Astrocyte (in vitro differentiated cells and primary cell): ENCODE measurements around the gene TTC27. TPM values are rescaled to one million over a fixed set of nuclear protein-coding genes. Genes with fewer than 3 reads are reported as not detected.

Experiments used
- DNase-seq: peaks from one replicate; pipeline ENCODE4 v3.0.0-alpha.2; 2010; ENCODE audit warnings: low read depth
- FAIRE-seq: peaks from 2 replicates; lab custom pipeline; 2011; peaks lifted over from hg19 to GRCh38; lab: Jason Lieb, UNC
- H2AFZ ChIP-seq: 2 replicates; pipeline ENCODE4 v1.6.0; 2012; ENCODE audit warnings: low read depth, low read length, inconsistent platforms
- H3K27ac ChIP-seq: 2 replicates; pipeline ENCODE4 v1.5.1; 2011; ENCODE audit warnings: low read depth, low read length, inconsistent platforms
- H3K27me3 ChIP-seq: 2 replicates; pipeline ENCODE4 v1.6.0; 2011; ENCODE audit warnings: low read length, inconsistent platforms; ENCODE audit not compliant: insufficient read depth
- H3K36me3 ChIP-seq: 2 replicates; pipeline ENCODE4 v1.5.1; 2011; ENCODE audit warnings: low read length, inconsistent platforms; ENCODE audit not compliant: insufficient read depth
- H3K4me1 ChIP-seq: 2 replicates; pipeline ENCODE4 v1.5.1; 2011; ENCODE audit warnings: low read length, inconsistent platforms; ENCODE audit not compliant: insufficient read depth
- H3K4me2 ChIP-seq: 2 replicates; pipeline ENCODE4 v1.6.0; 2012; ENCODE audit warnings: low read length, inconsistent platforms
- H3K4me3 ChIP-seq: 2 replicates; pipeline ENCODE4 v1.5.1; 2011; ENCODE audit warnings: low read depth, mild to moderate bottlenecking, low read length, inconsistent platforms; ENCODE audit not compliant: insufficient read depth
- H3K79me2 ChIP-seq: 2 replicates; pipeline ENCODE4 v1.6.0; 2012; ENCODE audit warnings: mild to moderate bottlenecking, low read length, inconsistent platforms; ENCODE audit not compliant: insufficient read depth
- H3K9ac ChIP-seq: 2 replicates; pipeline ENCODE4 v1.6.0; 2012; ENCODE audit warnings: mild to moderate bottlenecking, low read length, inconsistent platforms
- H3K9me3 ChIP-seq: 2 replicates; pipeline ENCODE4 v1.5.1; 2012; ENCODE audit warnings: low read depth, mild to moderate bottlenecking, low read length, inconsistent platforms; ENCODE audit not compliant: insufficient read depth
- H4K20me1 ChIP-seq: 2 replicates; pipeline ENCODE4 v1.6.0; 2012; ENCODE audit warnings: low read length, inconsistent platforms; ENCODE audit not compliant: insufficient read depth
- H3K27ac Mint-ChIP-seq: one replicate; pipeline ENCODE4 v1.8.0; 2021; ENCODE audit warnings: mild to moderate bottlenecking, mixed read lengths; ENCODE audit not compliant: unreplicated experiment
- H3K27me3 Mint-ChIP-seq: one replicate; pipeline ENCODE4 v1.8.0; 2021; ENCODE audit warnings: low read depth, mixed read lengths; ENCODE audit not compliant: unreplicated experiment
- H3K36me3 Mint-ChIP-seq: one replicate; pipeline ENCODE4 v1.8.0; 2021; ENCODE audit warnings: low read depth, mixed read lengths; ENCODE audit not compliant: unreplicated experiment
- H3K4me1 Mint-ChIP-seq: one replicate; pipeline ENCODE4 v1.8.0; 2021; ENCODE audit warnings: low read depth, mixed read lengths; ENCODE audit not compliant: unreplicated experiment
- H3K4me3 Mint-ChIP-seq: one replicate; pipeline ENCODE4 v1.8.0; 2021; ENCODE audit warnings: mild to moderate bottlenecking, moderate library complexity, mixed read lengths; ENCODE audit not compliant: unreplicated experiment
- H3K9me3 Mint-ChIP-seq: one replicate; pipeline ENCODE4 v1.8.0; 2021; ENCODE audit warnings: mild to moderate bottlenecking, mixed read lengths; ENCODE audit not compliant: unreplicated experiment
- CTCF ChIP-seq: IDR thresholded peaks from 2 replicates; pipeline ENCODE4 v1.5.1; 2011; ENCODE audit warnings: low read depth, mild to moderate bottlenecking, inconsistent platforms, low read length, moderate library complexity; ENCODE audit not compliant: insufficient read depth
- EZH2 ChIP-seq: IDR thresholded peaks from 2 replicates; pipeline ENCODE4 v1.6.1; 2012; ENCODE audit warnings: mild to moderate bottlenecking, low read length, inconsistent platforms; ENCODE audit not compliant: insufficient read depth
- total RNA-seq: library from RNA; stranded (reverse); gene quantifications from 2 replicates; pipeline ENCODE4 v1.2.1, GENCODE V29; 2021

Gene TTC27
- total RNA-seq, 1 donor from 2014 or later, result 25.1 TPM

- H3K9ac ChIP-seq, result no peak overlapping the region
- H4K20me1 ChIP-seq, result no peaks in the 10 kb centered on the region
- no peaks in the 10 kb centered on the region for H3K27me3 ChIP-seq
- no peak overlapping the region for H3K4me2 ChIP-seq
- FAIRE-seq, result no peak
- H3K4me3 ChIP-seq, result no peak overlapping the region
- Mint-ChIP-seq H3K9me3 (no peaks in the 10 kb centered on the region), H3K4me1 (no peaks in the 10 kb centered on the region), H3K27ac (no peak overlapping the region), H3K36me3 (peaks cover 28% of the 10 kb centered on the region), H3K4me3 (no peak overlapping the region), H3K27me3 (no peaks in the 10 kb centered on the region)
- H3K9me3 ChIP-seq, result no peaks in the 10 kb centered on the region
- no peaks in the 10 kb centered on the region for H3K4me1 ChIP-seq
- DNase-seq, result no peak
- no peaks in the 10 kb centered on the region for H3K79me2 ChIP-seq
- TF ChIP-seq EZH2 (no peak), CTCF (no peak)
- no peak overlapping the region for H3K27ac ChIP-seq
- no peak overlapping the region for H2AFZ ChIP-seq
- peaks cover 5% of the 10 kb centered on the region for H3K36me3 ChIP-seq
Observed at GRCh38 chr2:32760628-32761027, 132.8 kb downstream of the TTC27 start.

GRCh38 chr2:32768387-32769174 lies 140.7 kb downstream of the TTC27 start:
- H3K9me3 Mint-ChIP-seq, result no peaks in the 10 kb centered on the region
- no peak for TF ChIP-seq EZH2
- no peak for TF ChIP-seq CTCF
- DNase-seq, result peak; percentile 34
- Histone ChIP-seq H3K4me2 (no peak overlapping the region), H3K79me2 (no peaks in the 10 kb centered on the region), H3K36me3 (no peaks in the 10 kb centered on the region), H3K27me3 (no peaks in the 10 kb centered on the region), H3K27ac (no peak overlapping the region), H3K9me3 (no peaks in the 10 kb centered on the region), H3K9ac (no peak overlapping the region), H3K4me3 (no peak overlapping the region), H2AFZ (no peak overlapping the region), H4K20me1 (no peaks in the 10 kb centered on the region), H3K4me1 (peaks cover 6% of the 10 kb centered on the region)
- H3K4me1 Mint-ChIP-seq, result no peaks in the 10 kb centered on the region
- H3K27ac Mint-ChIP-seq, result no peak overlapping the region
- no peak overlapping the region for H3K4me3 Mint-ChIP-seq
- FAIRE-seq, result peak; percentile 39
- no peaks in the 10 kb centered on the region for H3K27me3 Mint-ChIP-seq
- peaks cover 4% of the 10 kb centered on the region for H3K36me3 Mint-ChIP-seq

- no peaks in the 10 kb centered on the region for H3K27me3 ChIP-seq
- H3K9me3 Mint-ChIP-seq, result no peaks in the 10 kb centered on the region
- H3K4me3 ChIP-seq, result no peak overlapping the region
- H3K4me3 Mint-ChIP-seq, result no peak overlapping the region
- TF ChIP-seq EZH2 (no peak), CTCF (no peak)
- no peak overlapping the region for H2AFZ ChIP-seq
- no peak overlapping the region for H3K27ac Mint-ChIP-seq
- FAIRE-seq (no peak), DNase-seq (no peak)
- no peak overlapping the region for H3K9ac ChIP-seq
- H3K27ac ChIP-seq, result no peak overlapping the region
- peaks cover 6% of the 10 kb centered on the region for H3K4me1 ChIP-seq
- no peaks in the 10 kb centered on the region for H4K20me1 ChIP-seq
- no peaks in the 10 kb centered on the region for H3K9me3 ChIP-seq
- H3K36me3 Mint-ChIP-seq, result no peaks in the 10 kb centered on the region
- no peaks in the 10 kb centered on the region for H3K79me2 ChIP-seq
- H3K4me2 ChIP-seq, result no peak overlapping the region
- no peaks in the 10 kb centered on the region for H3K27me3 Mint-ChIP-seq
- H3K4me1 Mint-ChIP-seq, result no peaks in the 10 kb centered on the region
- no peaks in the 10 kb centered on the region for H3K36me3 ChIP-seq
Observed at GRCh38 chr2:32770360-32770759, 142.5 kb downstream of the TTC27 start.
